Large intestine (tissue), 3 donors: Measurements from ENCODE around the gene TMIE. TPM values are rescaled to one million over a fixed set of nuclear protein-coding genes. Genes with fewer than 3 reads are reported as not detected.
A peak's percentile ranks its signal among the peaks of the same experiment; 100 is the strongest.

Source experiments
- DNase-seq, 2 donors: peaks; one replicate each; pipeline versions ENCODE4 v3.0.0 to v3.0.0-alpha.2; 2013
- H3K27ac ChIP-seq: one replicate; pipeline ENCODE4 v1.5.1; 2013; ENCODE audit warnings: low read length
- H3K27me3 ChIP-seq: 2 replicates; pipeline ENCODE4 v1.6.1; 2013; ENCODE audit warnings: low read length; ENCODE audit not compliant: control insufficient read depth, insufficient read depth
- H3K36me3 ChIP-seq: 2 replicates; pipeline ENCODE4 v1.6.1; 2013; ENCODE audit warnings: low read length; ENCODE audit not compliant: control insufficient read depth, insufficient read depth
- H3K4me1 ChIP-seq: one replicate; pipeline ENCODE4 v1.6.1; 2013; ENCODE audit warnings: low read length; ENCODE audit not compliant: control insufficient read depth, insufficient read depth
- H3K4me3 ChIP-seq: one replicate; pipeline ENCODE4 v1.5.1; 2013; ENCODE audit warnings: low read length
- H3K9me3 ChIP-seq: one replicate; pipeline ENCODE4 v1.6.1; 2013; ENCODE audit warnings: mild to moderate bottlenecking, low read depth, low read length, moderate library complexity; ENCODE audit not compliant: control insufficient read depth
- WGBS: methylation state at CpG from one replicate; pipeline ENCODE4 v1.1.5; 2013; ENCODE audit warnings: low lambda C conversion rate; ENCODE audit not compliant: insufficient coverage; 5-methylcytosine and 5-hydroxymethylcytosine counted together
- polyA plus RNA-seq: library from polyadenylated mRNA; unstranded; fragments of 120-200 nt; gene quantifications from one replicate; pipeline ENCODE4 v1.2.1, GENCODE V29; 2013

The TMIE gene
- polyA plus RNA-seq, 1 donor = 0.78 TPM

DNA sequence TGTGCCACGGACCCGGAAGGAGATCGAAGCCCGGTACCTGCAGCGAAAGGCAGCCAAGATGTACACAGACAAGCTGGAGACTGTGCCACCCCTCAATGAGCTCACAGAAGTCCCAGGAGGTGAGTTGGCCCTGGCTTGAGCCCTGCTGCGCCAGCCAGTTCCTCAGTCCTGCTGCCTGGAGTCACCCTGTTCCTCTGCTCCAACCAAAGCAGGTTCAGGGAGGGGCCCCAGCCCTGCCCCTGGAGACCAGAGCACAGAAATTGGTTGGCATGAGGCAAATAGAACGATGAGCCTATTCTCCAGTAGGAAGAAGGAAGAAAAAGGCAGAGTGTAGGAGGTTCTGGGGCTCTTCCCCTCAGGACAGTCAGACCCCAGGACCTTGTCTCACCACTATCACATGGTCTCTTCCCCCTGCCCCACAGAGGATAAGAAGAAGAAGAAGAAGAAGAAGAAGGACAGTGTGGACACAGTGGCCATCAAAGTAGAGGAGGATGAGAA, 8.0 kb downstream of the TMIE start:
- H3K9me3 ChIP-seq = no peaks in the 10 kb centered on the region

DNA sequence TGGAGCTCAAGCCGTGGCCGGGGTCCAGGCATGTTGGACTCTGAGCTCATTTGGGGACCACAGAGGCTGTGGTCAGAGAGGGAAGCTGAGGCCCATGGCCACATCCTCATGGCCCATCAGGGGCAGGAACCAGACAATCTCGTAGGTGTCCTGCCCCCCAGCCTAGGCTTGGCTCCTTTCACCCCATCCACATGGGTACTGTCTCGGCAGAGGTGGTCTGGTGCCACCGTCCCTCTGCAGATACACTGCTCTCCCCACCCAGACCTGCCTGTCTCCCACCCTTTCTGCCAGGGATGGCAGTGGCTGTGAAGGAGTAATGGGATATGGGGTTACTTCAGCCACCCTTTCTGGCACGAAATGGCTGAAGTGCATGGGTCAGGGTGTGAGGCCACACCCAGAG, 8.5 kb downstream of the TMIE start:
- no CpG with 5 or more reads among the region's 6 CpGs for WGBS
- no peak for DNase-seq
- H3K4me3 ChIP-seq = no peak overlapping the region

More for the DNA sequence above, 8.0 kb downstream of the TMIE start:
- Histone ChIP-seq H3K4me3 (no peak overlapping the region), H3K4me1 (peaks cover 20% of the 10 kb centered on the region), H3K36me3 (no peaks in the 10 kb centered on the region), H3K27ac (no peak overlapping the region), H3K27me3 (no peaks in the 10 kb centered on the region)
- DNase-seq = no peak
- WGBS = 60% methylated on average over 1 of the region's 7 CpGs

GRCh38 chr3:46710229-46710628, 9.0 kb downstream of the TMIE start:
- no CpG with 5 or more reads among the region's 7 CpGs for WGBS
- no peaks in the 10 kb centered on the region for H3K36me3 ChIP-seq
- peaks cover 18% of the 10 kb centered on the region for H3K4me1 ChIP-seq
- no peak for DNase-seq
- H3K9me3 ChIP-seq = no peaks in the 10 kb centered on the region
- H3K27ac ChIP-seq = no peak overlapping the region
- no peaks in the 10 kb centered on the region for H3K27me3 ChIP-seq
- no peak overlapping the region for H3K4me3 ChIP-seq

More for the DNA sequence above, 8.5 kb downstream of the TMIE start:
- H3K27me3 ChIP-seq = no peaks in the 10 kb centered on the region
- no peak overlapping the region for H3K27ac ChIP-seq
- H3K4me1 ChIP-seq = peaks cover 20% of the 10 kb centered on the region
- H3K9me3 ChIP-seq = no peaks in the 10 kb centered on the region
- no peaks in the 10 kb centered on the region for H3K36me3 ChIP-seq

DNA sequence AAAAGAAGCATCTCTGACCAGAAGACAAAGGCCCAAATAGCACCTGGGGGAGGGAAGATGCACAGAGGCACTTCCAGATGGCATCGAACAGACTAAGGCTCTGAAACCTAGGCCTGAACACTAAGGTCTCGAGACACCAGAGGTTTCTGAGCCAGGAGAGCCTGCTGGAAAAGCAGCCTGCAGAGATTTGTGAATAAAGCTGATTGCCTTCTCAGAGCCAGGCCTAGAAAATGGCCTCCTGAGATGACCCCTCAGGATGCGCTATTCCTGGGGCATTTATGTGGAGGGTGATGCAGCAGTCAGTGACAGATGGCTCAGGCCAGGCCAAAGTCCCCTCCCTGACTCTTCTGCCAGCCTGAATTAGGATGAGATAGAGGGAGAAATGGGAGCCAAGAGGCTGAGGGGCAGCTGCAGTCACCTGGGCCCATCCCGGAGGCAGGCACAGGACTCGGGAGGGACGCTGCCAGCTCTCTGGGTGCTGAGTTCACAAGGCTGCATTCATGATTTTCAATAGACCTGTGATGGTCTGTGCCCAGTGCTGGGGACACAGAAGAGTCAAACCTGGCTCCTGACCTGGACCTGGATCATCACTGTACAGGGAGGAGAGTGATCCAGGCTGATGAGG, 9.6 kb downstream of the TMIE start:
- WGBS = no CpG with 5 or more reads among the region's 6 CpGs
- no peak overlapping the region for H3K27ac ChIP-seq
- no peaks in the 10 kb centered on the region for H3K36me3 ChIP-seq
- H3K4me3 ChIP-seq = no peak overlapping the region
- no peaks in the 10 kb centered on the region for H3K27me3 ChIP-seq
- no peak for DNase-seq
- no peaks in the 10 kb centered on the region for H3K9me3 ChIP-seq
- peaks cover 13% of the 10 kb centered on the region for H3K4me1 ChIP-seq

DNA sequence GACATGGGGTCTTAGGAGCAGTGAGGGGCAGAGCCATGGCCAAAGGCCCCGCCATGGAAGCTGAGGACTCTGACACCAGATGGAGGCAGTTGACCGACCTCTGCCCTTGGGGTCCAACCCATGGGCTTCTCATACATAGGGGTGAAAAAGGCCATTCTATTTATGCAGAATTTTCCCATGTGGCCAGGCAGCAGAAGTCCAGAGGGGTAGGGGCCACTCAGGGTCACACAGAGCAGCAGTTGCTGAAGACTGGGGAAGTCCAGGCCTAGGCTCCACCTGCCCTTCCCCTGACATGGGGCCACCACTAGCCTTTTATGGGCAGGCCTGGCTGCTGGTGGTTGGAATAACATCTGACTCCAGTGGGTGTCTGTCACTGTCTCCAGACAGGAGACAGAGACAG, 10.1 kb downstream of the TMIE start:
- Histone ChIP-seq H3K4me3 (no peak overlapping the region), H3K36me3 (no peaks in the 10 kb centered on the region), H3K27ac (no peak overlapping the region), H3K27me3 (no peaks in the 10 kb centered on the region), H3K9me3 (no peaks in the 10 kb centered on the region), H3K4me1 (peaks cover 12% of the 10 kb centered on the region)
- peak in 1 of 2 donors; percentile 71 for DNase-seq
- no CpG with 5 or more reads among the region's 2 CpGs for WGBS

- peaks cover 12% of the 10 kb centered on the region for H3K4me1 ChIP-seq
- no CpG with 5 or more reads among the region's 7 CpGs for WGBS
Measured at GRCh38 chr3:46711760-46712159, 10.6 kb downstream of the TMIE start.

GRCh38 chr3:46712191-46713049, 11.2 kb downstream of the TMIE start:
- WGBS = no CpG with 5 or more reads among the region's 13 CpGs
- H3K4me1 ChIP-seq = peaks cover 12% of the 10 kb centered on the region
- H3K9me3 ChIP-seq = no peaks in the 10 kb centered on the region
- DNase-seq = no peak
- H3K27me3 ChIP-seq = no peaks in the 10 kb centered on the region
- H3K27ac ChIP-seq = no peak overlapping the region
- no peak overlapping the region for H3K4me3 ChIP-seq
- H3K36me3 ChIP-seq = no peaks in the 10 kb centered on the region

More at GRCh38 chr3:46711760-46712159, 10.6 kb downstream of the TMIE start:
- no peak for DNase-seq
- no peak overlapping the region for H3K27ac ChIP-seq
- no peaks in the 10 kb centered on the region for H3K27me3 ChIP-seq
- no peak overlapping the region for H3K4me3 ChIP-seq
- H3K36me3 ChIP-seq = no peaks in the 10 kb centered on the region
- H3K9me3 ChIP-seq = no peaks in the 10 kb centered on the region

DNA sequence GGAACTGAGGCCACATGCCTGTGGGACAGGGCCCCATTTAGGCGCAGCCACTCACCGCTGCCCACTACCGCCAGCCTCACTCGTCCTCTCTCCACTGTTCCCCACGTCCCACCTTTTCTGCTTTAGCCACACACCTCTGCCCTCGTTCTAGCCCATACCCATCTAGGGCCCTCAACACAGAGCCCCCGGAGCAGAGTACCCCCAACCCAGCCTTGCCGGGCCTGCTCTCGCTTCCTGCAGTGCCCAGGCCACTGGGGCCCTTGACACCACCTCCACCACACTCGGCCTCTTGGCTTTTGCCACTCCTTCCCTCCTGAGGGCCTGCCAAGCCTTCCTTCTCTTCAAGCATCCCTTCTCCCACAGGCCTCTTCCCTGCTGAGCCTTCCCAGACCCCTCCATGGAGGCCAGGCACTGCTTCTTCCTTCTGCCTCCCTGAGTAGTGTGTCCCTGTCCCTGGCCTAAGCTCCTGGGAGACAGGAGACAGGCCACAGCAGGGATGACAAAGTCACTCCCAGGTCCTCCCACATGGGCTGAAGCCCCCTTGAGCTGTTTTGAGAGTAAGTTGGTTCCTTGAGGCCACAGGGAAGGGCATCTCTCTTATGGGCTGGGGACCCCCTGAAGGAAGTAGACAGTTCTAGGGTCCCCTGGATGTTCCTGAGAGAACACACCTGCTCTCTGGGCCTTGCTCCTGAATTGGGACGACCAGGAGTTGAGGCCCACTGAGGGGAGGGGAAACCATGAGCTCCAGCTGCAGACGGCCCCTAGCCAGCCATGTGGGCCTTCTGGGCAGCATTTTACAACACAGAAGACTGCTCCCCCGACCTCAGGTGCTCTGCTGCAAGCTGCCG, 12.1 kb downstream of the TMIE start:
- no peak overlapping the region for H3K27ac ChIP-seq
- no peaks in the 10 kb centered on the region for H3K36me3 ChIP-seq
- H3K4me3 ChIP-seq = no peak overlapping the region
- 80% methylated on average over 1 of the region's 14 CpGs for WGBS
- no peak for DNase-seq
- no peaks in the 10 kb centered on the region for H3K9me3 ChIP-seq
- peaks cover 12% of the 10 kb centered on the region for H3K4me1 ChIP-seq
- H3K27me3 ChIP-seq = no peaks in the 10 kb centered on the region

DNA sequence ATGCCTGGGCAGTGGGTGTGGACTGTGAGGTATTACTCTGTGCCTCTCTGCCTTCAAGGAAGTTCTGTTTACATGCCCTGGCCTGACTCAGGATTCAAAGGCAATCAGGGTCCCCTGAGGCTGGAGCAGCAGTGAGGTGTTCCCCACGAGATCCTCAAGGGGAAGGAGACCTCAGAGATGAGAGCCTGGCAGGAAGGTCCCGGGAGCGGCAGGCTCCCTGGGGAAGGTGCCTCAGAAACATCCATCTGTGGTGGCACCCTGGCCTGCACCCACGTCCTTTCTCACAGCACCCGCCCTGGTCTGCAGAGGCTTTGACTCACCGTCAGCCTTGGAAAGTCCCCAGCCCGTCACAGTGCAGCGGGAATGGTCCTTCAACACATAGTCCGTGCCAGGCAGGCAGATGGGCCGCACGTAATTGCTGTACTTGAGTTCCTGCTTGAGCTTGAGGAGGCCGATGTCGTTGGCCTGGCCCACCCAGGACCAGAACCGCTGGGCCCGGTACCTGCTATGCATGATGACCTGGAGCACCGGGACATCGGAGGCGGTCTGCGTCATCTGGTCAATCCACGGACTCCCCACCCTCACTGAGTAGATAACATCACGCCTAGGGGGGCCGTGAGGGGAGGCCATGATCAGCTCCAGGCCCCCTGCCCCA, 12.8 kb downstream of the TMIE start:
- H3K9me3 ChIP-seq = no peaks in the 10 kb centered on the region
- H3K27me3 ChIP-seq = peaks cover 4% of the 10 kb centered on the region
- no peak overlapping the region for H3K27ac ChIP-seq
- DNase-seq = no peak
- H3K4me3 ChIP-seq = no peak overlapping the region
- no peaks in the 10 kb centered on the region for H3K36me3 ChIP-seq
- peaks cover 12% of the 10 kb centered on the region for H3K4me1 ChIP-seq
- WGBS = no CpG with 5 or more reads among the region's 22 CpGs
